Transverse colon (tissue), 4 donors: Measurements from ENCODE around the gene PDCD11.

Experiments used
- POLR2AphosphoS5 ChIP-seq, 3 donors: sonication (generic); formaldehyde crosslinking; IDR thresholded peaks; one replicate each; pipeline ENCODE4 v1.6.1; 2016; ENCODE audit warnings: antibody characterized with exemption in 3 of 3
- TF ChIP-seq, protein P1 (sequence below), 5 experiments: fragments of 200-600 bp in 3 of 5; fragments of 450-650 bp in 2 of 5; sonication (generic) in 3 of 5; IDR thresholded peaks; 1 replicate in 2 of 5; 2 replicates in 3 of 5; pipeline ENCODE4 v1.5.1; 2016 to 2017; ENCODE audit warnings: antibody characterized with exemption in 5 of 5, inconsistent platforms in 3 of 5, mild to moderate bottlenecking in 2 of 5, moderate library complexity in 1 of 5

DNA sequence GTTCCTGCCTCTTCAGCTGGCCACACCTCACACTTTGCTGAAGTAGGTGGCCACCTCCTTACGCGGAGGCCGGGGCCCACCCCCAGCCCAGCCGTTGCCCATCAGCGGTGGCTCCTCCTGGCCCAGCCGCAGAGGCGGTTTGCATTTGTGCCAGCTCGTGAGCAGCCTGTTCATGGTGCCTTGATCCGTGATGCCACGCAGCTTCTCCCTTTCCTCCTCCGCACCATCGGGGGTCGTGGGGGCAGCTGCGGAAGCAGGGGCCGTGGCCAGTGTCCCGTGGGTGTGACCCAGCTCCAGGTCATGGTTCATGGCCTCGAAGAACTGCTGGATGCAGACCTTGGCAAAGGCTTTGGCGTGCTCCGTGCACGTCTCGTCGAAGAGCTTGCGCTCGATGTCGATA, 58.8 kb downstream of the PDCD11 start:
- no peak for TF ChIP-seq POLR2AphosphoS5 (IDR thresholded peaks at IDR 0.05)
- TF ChIP-seq, protein P1, sequence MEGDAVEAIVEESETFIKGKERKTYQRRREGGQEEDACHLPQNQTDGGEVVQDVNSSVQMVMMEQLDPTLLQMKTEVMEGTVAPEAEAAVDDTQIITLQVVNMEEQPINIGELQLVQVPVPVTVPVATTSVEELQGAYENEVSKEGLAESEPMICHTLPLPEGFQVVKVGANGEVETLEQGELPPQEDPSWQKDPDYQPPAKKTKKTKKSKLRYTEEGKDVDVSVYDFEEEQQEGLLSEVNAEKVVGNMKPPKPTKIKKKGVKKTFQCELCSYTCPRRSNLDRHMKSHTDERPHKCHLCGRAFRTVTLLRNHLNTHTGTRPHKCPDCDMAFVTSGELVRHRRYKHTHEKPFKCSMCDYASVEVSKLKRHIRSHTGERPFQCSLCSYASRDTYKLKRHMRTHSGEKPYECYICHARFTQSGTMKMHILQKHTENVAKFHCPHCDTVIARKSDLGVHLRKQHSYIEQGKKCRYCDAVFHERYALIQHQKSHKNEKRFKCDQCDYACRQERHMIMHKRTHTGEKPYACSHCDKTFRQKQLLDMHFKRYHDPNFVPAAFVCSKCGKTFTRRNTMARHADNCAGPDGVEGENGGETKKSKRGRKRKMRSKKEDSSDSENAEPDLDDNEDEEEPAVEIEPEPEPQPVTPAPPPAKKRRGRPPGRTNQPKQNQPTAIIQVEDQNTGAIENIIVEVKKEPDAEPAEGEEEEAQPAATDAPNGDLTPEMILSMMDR (IDR thresholded peaks at IDR 0.05): no peak
